ENCODE measurements around the gene ISCA1. TPM values are rescaled to one million over a fixed set of nuclear protein-coding genes. Genes with fewer than 3 reads are reported as not detected.

Gene ISCA1
- polyA plus RNA-seq, 1 donor (not counting 4 experiments of a cell fraction or from before 2014, with no cell fraction given) = 37.4 TPM

GRCh38 chr9:86275962-86276361 is 6.4 kb downstream of the ISCA1 start:
- no peak overlapping the region for H3K4me3 ChIP-seq (ENCODE audit: control insufficient read depth in 2 of 3, extremely low read depth in 1 of 3, insufficient read depth in 2 of 3, low read depth in 1 of 3, low read length in 3 of 3)
- no peak overlapping the region for H2AFZ ChIP-seq (ENCODE audit: control insufficient read depth, low read length)
- no peak overlapping the region for H3K4me2 ChIP-seq (ENCODE audit: control insufficient read depth, extremely low read depth, insufficient read depth, low read depth, low read length)
- no peak overlapping the region for H3K9ac ChIP-seq (ENCODE audit: control insufficient read depth, extremely low read depth, insufficient read depth, low read length)
- TF ChIP-seq CTCF (optimal IDR thresholded peaks at IDR 0.05 in 1 of 3, IDR thresholded peaks at IDR 0.05 in 1 of 3, conservative IDR thresholded peaks at IDR 0.05 in 1 of 3; ENCODE audit: extremely low read depth in 1 of 3, insufficient read depth in 2 of 3, low read length in 3 of 3) (peak in 2 of 3 experiments; percentile 6 to 21), EZH2 (IDR thresholded peaks at IDR 0.05; ENCODE audit: low read length) (no peak)
- peaks cover 7 to 12% of the 10 kb centered on the region in 2 experiments for H3K36me3 ChIP-seq (ENCODE audit: control insufficient read depth in 2 of 2, extremely low read depth in 1 of 2, insufficient read depth in 2 of 2, low read length in 2 of 2)
- H4K20me1 ChIP-seq (ENCODE audit: control insufficient read depth, extremely low read depth, insufficient read depth, low read length) = no peaks in the 10 kb centered on the region
- peaks cover 34% of the 10 kb centered on the region for H3K79me2 ChIP-seq (ENCODE audit: control insufficient read depth, insufficient read depth, low read length)
- peaks cover 2% of the 10 kb centered on the region for H3K4me1 ChIP-seq (ENCODE audit: control insufficient read depth, extremely low read depth, insufficient read depth, low read length)
- H3K9me1 ChIP-seq (ENCODE audit: control insufficient read depth, extremely low read depth, insufficient read depth, low read length) = peaks cover 3% of the 10 kb centered on the region
- dilution Hi-C loops (cut with MboI; ENCODE audit: extremely low pct_ligation_motif_present, low sequenced_read_pairs) = no loop called here
- H3K27ac ChIP-seq (ENCODE audit: control insufficient read depth, insufficient read depth, low read length) = no peak overlapping the region
- DNase-seq (ENCODE audit: low read depth, low spot score) (no peak), FAIRE-seq (no peak)
- H3K9me3 ChIP-seq (ENCODE audit: control insufficient read depth, low read depth, low read length) = no peaks in the 10 kb centered on the region
- no peaks in the 10 kb centered on the region for H3K27me3 ChIP-seq (ENCODE audit: control insufficient read depth, extremely low read depth, insufficient read depth, low read length)

- H3K4me1 ChIP-seq (ENCODE audit: control insufficient read depth, extremely low read depth, insufficient read depth, low read length) = no peaks in the 10 kb centered on the region
- H3K36me3 ChIP-seq (ENCODE audit: control insufficient read depth in 2 of 2, extremely low read depth in 1 of 2, insufficient read depth in 2 of 2, low read length in 2 of 2) = peaks cover 7 to 11% of the 10 kb centered on the region in 2 experiments
- no peak overlapping the region for H3K4me3 ChIP-seq (ENCODE audit: control insufficient read depth in 2 of 3, extremely low read depth in 1 of 3, insufficient read depth in 2 of 3, low read depth in 1 of 3, low read length in 3 of 3)
- no peak for DNase-seq (ENCODE audit: low read depth, low spot score)
- H4K20me1 ChIP-seq (ENCODE audit: control insufficient read depth, extremely low read depth, insufficient read depth, low read length) = no peaks in the 10 kb centered on the region
- FAIRE-seq = no peak
- H2AFZ ChIP-seq (ENCODE audit: control insufficient read depth, low read length) = no peak overlapping the region
- H3K9me3 ChIP-seq (ENCODE audit: control insufficient read depth, low read depth, low read length) = no peaks in the 10 kb centered on the region
- H3K27me3 ChIP-seq (ENCODE audit: control insufficient read depth, extremely low read depth, insufficient read depth, low read length) = no peaks in the 10 kb centered on the region
- no peak overlapping the region for H3K9ac ChIP-seq (ENCODE audit: control insufficient read depth, extremely low read depth, insufficient read depth, low read length)
- dilution Hi-C loops (cut with MboI; ENCODE audit: extremely low pct_ligation_motif_present, low sequenced_read_pairs) = no loop called here
- H3K4me2 ChIP-seq (ENCODE audit: control insufficient read depth, extremely low read depth, insufficient read depth, low read depth, low read length) = no peak overlapping the region
- H3K9me1 ChIP-seq (ENCODE audit: control insufficient read depth, extremely low read depth, insufficient read depth, low read length) = peaks cover 3% of the 10 kb centered on the region
- TF ChIP-seq CTCF (optimal IDR thresholded peaks at IDR 0.05 in 1 of 3, IDR thresholded peaks at IDR 0.05 in 1 of 3, conservative IDR thresholded peaks at IDR 0.05 in 1 of 3; ENCODE audit: extremely low read depth in 1 of 3, insufficient read depth in 2 of 3, low read length in 3 of 3) = no peak
- TF ChIP-seq EZH2 (IDR thresholded peaks at IDR 0.05; ENCODE audit: low read length) = no peak
- peaks cover 25% of the 10 kb centered on the region for H3K79me2 ChIP-seq (ENCODE audit: control insufficient read depth, insufficient read depth, low read length)
- H3K27ac ChIP-seq (ENCODE audit: control insufficient read depth, insufficient read depth, low read length) = no peak overlapping the region
Measured at GRCh38 chr9:86274821-86275643, 7.3 kb downstream of the ISCA1 start.
